HG02798 (cell line): ENCODE data around the gene REST.
A peak's percentile ranks its signal among the peaks of the same experiment; 100 is the strongest.

Source experiments
- ATAC-seq: cut with Tn5 transposase; IDR thresholded peaks from one replicate; pipeline ENCODE4 v1.9.1; 2021; ENCODE audit warnings: mild to moderate bottlenecking; ENCODE audit not compliant: unreplicated experiment, poor library complexity

Gene REST

DNA sequence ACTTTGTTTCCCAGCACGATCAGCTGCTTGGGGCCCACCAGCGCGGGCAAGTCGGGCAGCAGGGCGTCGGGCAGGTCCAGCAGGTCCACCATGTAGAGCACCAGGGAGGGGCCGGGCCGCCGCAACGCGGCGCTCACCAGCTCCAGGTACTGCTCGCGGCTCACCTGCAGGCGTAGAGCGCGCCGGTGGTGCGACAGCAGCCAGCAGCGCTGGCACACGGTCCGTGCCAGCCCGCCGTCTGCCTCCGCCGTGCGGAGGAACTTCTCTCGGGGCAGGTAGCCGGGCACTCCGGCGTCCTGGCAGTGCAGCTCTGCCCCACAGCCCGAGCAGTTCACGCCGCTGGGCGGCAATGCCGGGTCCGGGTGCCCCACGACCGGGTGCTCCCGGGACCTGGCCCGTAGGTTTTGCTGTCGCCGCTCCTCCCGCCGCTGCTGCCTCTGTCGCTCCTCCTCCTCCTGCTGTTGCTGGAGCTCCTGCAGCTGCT, 69.2 kb downstream of the REST start:
- peak; percentile 27 for ATAC-seq

DNA sequence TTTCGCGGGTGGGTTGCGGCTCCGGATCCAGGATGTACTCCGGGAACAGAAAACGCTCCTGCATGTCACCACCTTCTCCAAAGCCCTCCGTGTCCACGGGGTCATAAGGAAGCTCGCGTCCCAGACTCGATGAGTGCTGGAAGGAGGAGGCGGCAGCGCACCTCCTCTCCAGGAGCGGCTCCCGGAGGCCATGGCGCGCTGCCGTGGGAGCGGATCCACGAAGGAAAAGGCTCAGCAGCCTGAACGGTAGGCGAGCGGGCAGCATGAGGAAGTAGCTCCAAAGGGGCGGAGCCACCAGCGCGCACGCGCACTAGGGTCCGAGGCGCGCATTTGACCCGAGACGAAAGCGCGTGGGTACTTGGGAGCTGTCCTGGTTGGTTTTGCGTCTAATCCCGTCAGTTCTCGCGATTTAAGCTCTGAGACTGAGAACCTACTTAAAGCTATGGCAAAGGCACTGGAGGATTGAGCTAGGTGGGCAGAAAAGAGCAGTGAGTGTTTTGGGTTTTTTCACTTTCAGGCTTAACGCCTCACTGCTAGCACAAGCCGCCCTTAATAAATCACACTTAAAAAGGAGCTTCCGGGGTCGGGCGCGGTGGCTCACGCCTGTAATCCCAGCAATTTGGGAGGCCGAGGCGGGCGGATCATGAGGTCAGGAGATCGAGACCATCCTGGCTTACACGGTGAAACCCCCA, 69.8 kb downstream of the REST start, which contains the start of gene NOA1:
NOA1 (minus strand) TSS at position 286 of the 692 bp plus-strand sequence; CDS start at position 265, 21 bp downstream.
- peak; percentile 85 for ATAC-seq

DNA sequence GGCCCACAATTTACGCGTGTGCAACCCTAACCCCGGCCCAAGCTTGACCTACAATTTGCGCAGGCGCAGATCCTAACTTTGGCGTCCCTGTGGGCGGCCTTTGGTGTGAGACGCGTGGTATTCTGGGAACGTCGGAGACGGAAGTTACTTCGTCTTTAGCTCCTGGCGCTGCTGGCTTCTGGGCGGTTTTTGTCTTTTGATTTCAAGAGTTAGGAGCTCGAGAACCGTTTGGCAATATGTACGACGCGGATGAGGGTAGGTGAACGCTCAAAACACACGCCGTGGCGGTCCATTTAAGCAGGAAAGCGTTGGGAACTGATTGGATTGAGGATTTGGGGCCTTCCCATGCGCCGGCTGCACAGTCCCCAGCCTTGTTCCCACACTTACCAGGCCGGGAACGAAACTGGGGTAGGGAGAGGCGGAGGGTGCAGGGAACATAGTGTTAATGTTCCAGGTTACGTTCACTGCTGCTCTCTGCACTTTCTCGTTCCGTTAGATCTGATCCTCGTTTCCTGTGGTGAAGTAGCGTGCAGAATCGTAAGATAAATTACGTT, 71.1 kb downstream of the REST start, which contains the start of gene POLR2B:
POLR2B (plus strand) TSS at position 147 of the 554 bp plus-strand sequence; CDS start at position 237, 90 bp downstream.
- ATAC-seq: peak; percentile 55

GRCh38 chr4:56979421-56980072, 71.8 kb downstream of the REST start:
- ATAC-seq: no peak

GRCh38 chr4:56981795-56982201, 74.1 kb downstream of the REST start:
- no peak for ATAC-seq

DNA sequence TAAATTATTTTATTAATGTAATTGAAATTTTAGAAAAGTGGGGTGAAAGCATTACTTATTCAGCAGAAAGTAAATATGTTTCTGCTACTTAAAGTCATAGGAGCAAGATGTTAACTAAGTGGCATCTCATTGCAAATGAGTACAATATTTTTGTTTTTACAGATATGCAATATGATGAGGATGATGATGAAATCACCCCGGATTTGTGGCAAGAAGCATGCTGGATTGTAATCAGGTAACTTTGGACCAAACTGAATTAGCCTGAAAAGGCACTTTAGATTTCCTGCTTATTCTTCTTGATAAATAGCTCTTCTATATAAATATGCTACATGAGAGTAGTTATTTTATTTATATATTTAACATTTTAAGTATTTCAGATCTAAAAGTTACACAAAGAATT, 78.5 kb downstream of the REST start:
- no peak for ATAC-seq

GRCh38 chr4:56986952-56987351, 79.3 kb downstream of the REST start:
- ATAC-seq: no peak

- no peak for ATAC-seq
These were observed 82.6 kb downstream of the REST start for GRCh38 chr4:56990109-56990905.

GRCh38 chr4:56995525-56995924, 87.8 kb downstream of the REST start:
- ATAC-seq: no peak

DNA sequence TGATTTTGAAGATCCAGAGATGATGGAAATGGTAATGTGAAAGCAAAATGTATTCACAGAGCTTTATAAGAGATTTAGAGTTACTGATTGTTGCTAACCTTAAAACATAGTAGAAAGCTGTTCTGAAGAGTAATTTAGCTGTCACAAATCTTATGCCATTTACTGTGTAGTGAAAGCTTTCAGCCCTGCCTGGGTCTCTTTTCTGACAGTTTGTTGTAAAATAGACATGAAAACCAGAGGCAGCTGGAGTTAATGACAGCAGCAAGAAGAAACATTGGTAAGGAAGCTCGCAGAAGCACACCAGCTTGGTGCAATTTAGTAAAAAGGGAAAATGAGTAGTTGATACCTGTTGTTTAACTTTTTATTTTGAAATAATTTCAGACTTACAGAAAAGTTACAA, 92.1 kb downstream of the REST start:
- ATAC-seq: no peak

DNA sequence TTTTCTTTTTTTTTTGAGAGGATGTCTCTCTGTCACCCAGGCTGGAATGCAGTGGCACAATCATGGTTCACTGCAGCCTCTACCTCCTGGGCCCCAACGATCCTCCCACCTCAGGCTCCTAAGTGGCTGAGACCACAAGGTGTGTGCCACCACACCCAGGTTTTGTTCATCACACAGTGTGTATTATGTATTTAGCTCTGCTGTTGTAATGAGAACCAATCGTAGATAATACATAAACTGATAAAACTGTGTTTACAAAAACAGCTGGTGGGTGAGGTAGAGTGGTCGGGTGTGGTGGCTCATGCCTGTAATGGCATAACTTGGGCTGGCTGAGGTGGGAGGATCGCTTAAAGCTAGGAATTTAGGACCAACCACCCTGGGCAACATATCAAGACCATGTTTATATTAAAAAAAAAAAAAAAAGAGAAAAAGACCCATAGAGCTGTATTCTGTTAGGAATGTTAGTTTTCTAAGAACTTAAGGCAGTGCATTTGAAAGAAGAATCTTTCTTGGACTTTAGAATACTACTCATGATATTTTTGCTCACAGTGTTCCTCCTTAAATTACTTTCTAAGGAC, 105.9 kb downstream of the REST start:
- no peak for ATAC-seq
